CD14-positive monocyte (primary cell): ENCODE results near the gene POLDIP3. TPM values are rescaled to one million over a fixed set of nuclear protein-coding genes. Genes with fewer than 3 reads are reported as not detected.

Experiments used
- DNase-seq, 3 donors: peaks; one replicate each; pipeline ENCODE4 v3.0.0-alpha.2; 2011 to 2022
- H2AFZ ChIP-seq: 2 replicates; pipeline ENCODE4 v1.6.0; 2012; ENCODE audit warnings: mild to moderate bottlenecking, low read depth, low read length, inconsistent platforms; ENCODE audit not compliant: insufficient read depth, poor library complexity, severe bottlenecking
- H3K27ac ChIP-seq, 2 donors: 1 replicate in 1 of 2; 2 replicates in 1 of 2; pipeline ENCODE4 v1.5.1; 2012 to 2013; ENCODE audit warnings: low read length in 2 of 2, control low read depth in 1 of 2, inconsistent platforms in 1 of 2, low read depth in 1 of 2, mild to moderate bottlenecking in 1 of 2
- H3K27me3 ChIP-seq, 2 donors: one replicate each; pipeline versions ENCODE4 v1.6.0 to v1.6.1; 2011 to 2013; ENCODE audit warnings: low read length in 2 of 2; ENCODE audit not compliant: control insufficient read depth in 2 of 2, insufficient read depth in 2 of 2
- H3K36me3 ChIP-seq, 2 donors: replicated peaks in 1 of 2; 1 replicate in 1 of 2; 2 replicates in 1 of 2; pipeline versions ENCODE4 v1.5.1 to v1.6.1; 2012 to 2013; ENCODE audit warnings: low read length in 2 of 2, control low read depth in 1 of 2, inconsistent platforms in 1 of 2, mild to moderate bottlenecking in 1 of 2; ENCODE audit not compliant: insufficient read depth in 2 of 2, control insufficient read depth in 1 of 2
- H3K4me1 ChIP-seq, 2 donors: 1 replicate in 1 of 2; 2 replicates in 1 of 2; pipeline versions ENCODE4 v1.5.1 to v1.6.1; 2012 to 2013; ENCODE audit warnings: low read length in 2 of 2, control low read depth in 1 of 2, inconsistent platforms in 1 of 2, mild to moderate bottlenecking in 1 of 2, moderate library complexity in 1 of 2; ENCODE audit not compliant: insufficient read depth in 2 of 2, control insufficient read depth in 1 of 2
- H3K4me2 ChIP-seq: replicated peaks from 2 replicates; pipeline ENCODE3; 2012; ENCODE audit warnings: low read length, moderate library complexity, mild to moderate bottlenecking; ENCODE audit not compliant: poor library complexity, severe bottlenecking; ENCODE audit errors: extremely low read depth
- H3K4me3 ChIP-seq, 3 experiments: fragments of 200-600 bp in 1 of 3; sonication (generic) in 1 of 3; replicated peaks in 1 of 3; 1 replicate in 2 of 3; 2 replicates in 1 of 3; pipeline ENCODE4 v1.5.1; 2011 to 2013; ENCODE audit warnings: low read length in 3 of 3, mild to moderate bottlenecking in 3 of 3, control low read depth in 2 of 3, low read depth in 2 of 3, inconsistent platforms in 1 of 3, moderate library complexity in 1 of 3
- H3K79me2 ChIP-seq: 2 replicates; pipeline ENCODE4 v1.6.0; 2012; ENCODE audit warnings: mild to moderate bottlenecking, control low read depth, inconsistent platforms, low read length, moderate library complexity; ENCODE audit not compliant: insufficient read depth
- H3K9ac ChIP-seq: 2 replicates; pipeline ENCODE4 v1.6.0; 2017; ENCODE audit warnings: low read length, mild to moderate bottlenecking; ENCODE audit not compliant: insufficient read depth, poor library complexity, severe bottlenecking
- H3K9me3 ChIP-seq, 2 donors: replicated peaks in 1 of 2; 1 replicate in 1 of 2; 2 replicates in 1 of 2; pipeline versions ENCODE4 v1.5.1 to v1.6.1; 2012 to 2013; ENCODE audit warnings: low read length in 2 of 2, control low read depth in 1 of 2; ENCODE audit not compliant: control insufficient read depth in 1 of 2, insufficient read depth in 1 of 2
- H4K20me1 ChIP-seq: 2 replicates; pipeline ENCODE4 v1.6.0; 2012; ENCODE audit warnings: mild to moderate bottlenecking, low read length, control low read depth, moderate library complexity; ENCODE audit not compliant: insufficient read depth
- H3K27ac Mint-ChIP-seq, 7 donors: one replicate each; pipeline ENCODE4 v1.8.0; 2020; ENCODE audit warnings: mild to moderate bottlenecking in 7 of 7, mixed read lengths in 7 of 7, moderate library complexity in 6 of 7, inconsistent platforms in 2 of 7
- H3K27me3 Mint-ChIP-seq, 3 donors: one replicate each; pipeline ENCODE4 v1.8.0; 2021 to 2022; ENCODE audit warnings: low read depth in 3 of 3, mild to moderate bottlenecking in 3 of 3, mixed read lengths in 3 of 3, moderate library complexity in 3 of 3, inconsistent platforms in 1 of 3
- H3K36me3 Mint-ChIP-seq, 2 donors: one replicate each; pipeline ENCODE4 v1.8.0; 2020; ENCODE audit warnings: mixed read lengths in 2 of 2, inconsistent platforms in 1 of 2, mild to moderate bottlenecking in 1 of 2
- H3K4me1 Mint-ChIP-seq: one replicate; pipeline ENCODE4 v1.8.0; 2020; ENCODE audit warnings: mild to moderate bottlenecking, mixed read lengths
- H3K4me3 Mint-ChIP-seq, 2 donors: one replicate each; pipeline ENCODE4 v1.8.0; 2020; ENCODE audit warnings: mild to moderate bottlenecking in 2 of 2, mixed read lengths in 2 of 2, moderate library complexity in 1 of 2
- H3K9me3 Mint-ChIP-seq, 7 donors: one replicate each; pipeline ENCODE4 v1.8.0; 2020 to 2022; ENCODE audit warnings: mixed read lengths in 7 of 7, mild to moderate bottlenecking in 6 of 7, moderate library complexity in 6 of 7, inconsistent platforms in 2 of 7
- WGBS: methylation state at CpG from one replicate; pipeline ENCODE4 v1.1.5; 2013; ENCODE audit warnings: missing lambda C conversion rate; ENCODE audit not compliant: insufficient coverage; 5-methylcytosine and 5-hydroxymethylcytosine counted together
- intact Hi-C, 2 donors: fragments of 100-400 bp; cut with micrococcal nuclease; formaldehyde crosslinking; loops; one replicate each; pipeline versions ENCODE4 v1.15.0 to v1.15.1; 2023
- polyA plus RNA-seq, 3 donors: library from polyadenylated mRNA; depleted of rRNA in 1 of 3; unstranded in 2 of 3; stranded (reverse) in 1 of 3; fragments of 300-500 nt in 2 of 3; fragments of >200 nt in 1 of 3; fragmentation: Illumina TruSeq in 2 of 3; gene quantifications; 1 replicate in 2 of 3; 2 replicates in 1 of 3; pipeline ENCODE4 v1.2.3, GENCODE V29; 2012 to 2021
- TF ChIP-seq, protein P1 (sequence below): fragments of 200-600 bp; IDR thresholded peaks from one replicate; pipeline ENCODE4 v1.8.0; 2022; ENCODE audit warnings: antibody characterized with exemption, mild to moderate bottlenecking

POLDIP3 gene
- polyA plus RNA-seq, 3 donors = 46.3 to 55.3 (median 53.8) TPM

DNA sequence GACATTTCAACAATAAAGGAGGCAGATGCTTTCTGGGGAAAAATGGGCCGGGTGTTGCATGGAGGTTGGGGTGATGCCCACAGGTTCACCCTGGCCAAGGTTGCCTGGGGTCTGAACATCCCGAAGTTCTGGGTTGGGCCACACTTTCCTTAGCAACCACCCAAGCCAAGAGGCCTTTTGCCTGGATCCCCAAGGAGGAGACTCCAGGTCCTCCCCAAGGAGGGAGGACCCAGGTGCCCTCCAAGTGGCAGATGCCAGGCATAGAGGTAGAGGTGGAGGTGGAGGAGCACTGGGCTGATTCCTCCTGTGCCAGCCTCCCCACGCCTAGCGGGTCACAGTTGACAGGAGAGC is 33.3 kb upstream of the POLDIP3 start:
- H3K36me3 ChIP-seq = no peaks in the 10 kb centered on the region
- H3K4me1 ChIP-seq = peaks cover 41 to 66% of the 10 kb centered on the region in 2 donors
- WGBS = no CpG with 5 or more reads among the region's 4 CpGs
- H3K4me1 Mint-ChIP-seq = peaks cover 53% of the 10 kb centered on the region
- no peaks in the 10 kb centered on the region for H3K9me3 Mint-ChIP-seq
- peaks cover 59% of the 10 kb centered on the region for H4K20me1 ChIP-seq
- H3K36me3 Mint-ChIP-seq = peaks cover 8 to 17% of the 10 kb centered on the region in 2 donors
- H3K4me3 ChIP-seq = peak overlapping the region in 2 of 3 experiments; percentile 69 to 95
- peak overlapping the region; percentile 90 for H3K9ac ChIP-seq
- peaks cover 0 to 3% (median 3%) of the 10 kb centered on the region in 3 donors for H3K27me3 Mint-ChIP-seq
- no peaks in the 10 kb centered on the region for H3K9me3 ChIP-seq
- H3K79me2 ChIP-seq = peaks cover 56% of the 10 kb centered on the region
- peak overlapping the region; percentile 96 to 99 for H3K4me3 Mint-ChIP-seq
- H3K27ac ChIP-seq = peak overlapping the region in 1 of 2 donors; percentile 97
- TF ChIP-seq, protein P1, sequence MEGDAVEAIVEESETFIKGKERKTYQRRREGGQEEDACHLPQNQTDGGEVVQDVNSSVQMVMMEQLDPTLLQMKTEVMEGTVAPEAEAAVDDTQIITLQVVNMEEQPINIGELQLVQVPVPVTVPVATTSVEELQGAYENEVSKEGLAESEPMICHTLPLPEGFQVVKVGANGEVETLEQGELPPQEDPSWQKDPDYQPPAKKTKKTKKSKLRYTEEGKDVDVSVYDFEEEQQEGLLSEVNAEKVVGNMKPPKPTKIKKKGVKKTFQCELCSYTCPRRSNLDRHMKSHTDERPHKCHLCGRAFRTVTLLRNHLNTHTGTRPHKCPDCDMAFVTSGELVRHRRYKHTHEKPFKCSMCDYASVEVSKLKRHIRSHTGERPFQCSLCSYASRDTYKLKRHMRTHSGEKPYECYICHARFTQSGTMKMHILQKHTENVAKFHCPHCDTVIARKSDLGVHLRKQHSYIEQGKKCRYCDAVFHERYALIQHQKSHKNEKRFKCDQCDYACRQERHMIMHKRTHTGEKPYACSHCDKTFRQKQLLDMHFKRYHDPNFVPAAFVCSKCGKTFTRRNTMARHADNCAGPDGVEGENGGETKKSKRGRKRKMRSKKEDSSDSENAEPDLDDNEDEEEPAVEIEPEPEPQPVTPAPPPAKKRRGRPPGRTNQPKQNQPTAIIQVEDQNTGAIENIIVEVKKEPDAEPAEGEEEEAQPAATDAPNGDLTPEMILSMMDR = no peak
- H3K27ac Mint-ChIP-seq = peak overlapping the region in 5 of 7 donors; percentile 86 to 99 (median 97)
- no peaks in the 10 kb centered on the region for H3K27me3 ChIP-seq
- peak overlapping the region; percentile 85 for H2AFZ ChIP-seq
- peak overlapping the region; percentile 97 for H3K4me2 ChIP-seq
- intact Hi-C loops = no loop called here
- DNase-seq = no peak

DNA sequence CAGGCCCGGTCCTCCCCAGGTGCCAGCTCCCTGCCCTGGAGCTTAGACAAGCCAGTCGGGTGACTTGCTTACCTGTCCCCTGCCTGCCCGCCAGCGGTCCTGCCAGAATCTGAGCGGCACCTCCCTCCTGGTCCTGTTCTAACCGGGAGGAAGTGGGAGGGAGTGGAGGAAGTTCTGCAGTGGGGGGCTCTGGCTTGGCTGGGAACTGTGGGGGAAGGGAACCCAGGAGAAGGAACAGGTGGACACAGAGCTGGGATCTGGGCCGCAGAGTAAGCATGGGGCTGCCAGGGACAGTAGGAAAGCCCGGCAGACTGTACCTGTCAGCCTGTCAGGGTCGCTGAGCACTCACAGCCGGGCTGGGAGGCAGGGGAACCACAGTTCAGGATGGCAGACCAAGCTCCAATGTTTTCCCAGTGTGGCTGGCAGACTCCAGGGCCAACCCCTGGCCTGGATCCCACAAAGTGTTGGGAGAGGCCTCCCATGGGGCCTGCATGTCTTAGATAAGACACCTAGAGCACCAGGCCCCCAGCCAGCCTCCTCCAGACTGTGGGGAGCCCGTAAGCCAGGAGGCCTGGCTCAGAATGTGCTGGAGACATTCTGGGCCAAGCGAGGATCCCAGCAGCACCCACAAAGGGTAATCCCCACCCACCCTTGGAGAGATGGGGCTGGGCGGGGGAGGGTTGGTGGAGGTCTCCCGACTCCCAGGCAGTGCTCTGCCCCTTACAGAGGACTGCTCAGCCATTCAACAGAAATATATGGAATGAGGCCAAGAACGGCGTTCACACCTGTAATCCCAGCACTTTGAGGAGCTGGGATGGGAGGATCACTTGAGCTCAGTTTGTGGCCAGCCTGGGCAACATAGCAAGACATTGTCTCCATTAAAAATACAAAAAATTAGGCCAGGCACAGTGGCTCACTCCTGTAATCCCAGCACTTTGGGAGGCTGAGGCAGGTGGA is 32.2 kb upstream of the POLDIP3 start:
- no peaks in the 10 kb centered on the region for H3K9me3 ChIP-seq
- H3K9ac ChIP-seq = no peak overlapping the region
- H2AFZ ChIP-seq = no peak overlapping the region
- peak overlapping the region in 1 of 3 experiments; percentile 5 for H3K4me3 ChIP-seq
- H3K79me2 ChIP-seq = peaks cover 66% of the 10 kb centered on the region
- no peak for DNase-seq
- Mint-ChIP-seq H3K9me3 (no peaks in the 10 kb centered on the region), H3K4me3 (peak overlapping the region; percentile 42 to 48), H3K36me3 (peaks cover 8 to 17% of the 10 kb centered on the region in 2 donors), H3K27me3 (peaks cover 0 to 3% (median 3%) of the 10 kb centered on the region in 3 donors), H3K4me1 (peaks cover 60% of the 10 kb centered on the region), H3K27ac (peak overlapping the region in 2 of 7 donors; percentile 15 to 78)
- peaks cover 46 to 72% of the 10 kb centered on the region in 2 donors for H3K4me1 ChIP-seq
- 21% methylated on average over 8 of the region's 16 CpGs for WGBS
- H3K4me2 ChIP-seq = peak overlapping the region; percentile 16
- H3K36me3 ChIP-seq = no peaks in the 10 kb centered on the region
- no peaks in the 10 kb centered on the region for H3K27me3 ChIP-seq
- TF ChIP-seq, protein P1 = no peak
- H3K27ac ChIP-seq = no peak overlapping the region
- peaks cover 71% of the 10 kb centered on the region for H4K20me1 ChIP-seq
- intact Hi-C loops = no loop called here
